Body of pancreas (tissue), 4 donors: ENCODE results near the gene SPP1. TPM values are rescaled to one million over a fixed set of nuclear protein-coding genes. Genes with fewer than 3 reads are reported as not detected.

Experiments used
- ATAC-seq: fragments of 150-250 bp; one replicate; pipeline ENCODE4 v1.9.1; 2016
- DNase-seq, 4 donors: peaks; one replicate each; pipeline ENCODE4 v3.0.0-alpha.2; 2019
- H3K27ac ChIP-seq, 4 donors: fragments of 200-600 bp; sonication (generic); 1 replicate in 3 of 4; 2 replicates in 1 of 4; pipeline versions ENCODE4 v1.5.1 to v1.6.1; 2016 to 2019; ENCODE audit warnings: mild to moderate bottlenecking in 1 of 4, mixed read lengths in 1 of 4, moderate library complexity in 1 of 4
- H3K27me3 ChIP-seq, 2 donors: fragments of 200-600 bp; sonication (generic); one replicate each; pipeline ENCODE4 v1.6.0; 2016; ENCODE audit warnings: mild to moderate bottlenecking in 1 of 2
- H3K36me3 ChIP-seq, 2 donors: fragments of 200-600 bp; sonication (generic); replicated peaks in 1 of 2; 2 replicates each; pipeline ENCODE4 v1.5.1; 2016; ENCODE audit warnings: low read depth in 2 of 2; ENCODE audit not compliant: insufficient read depth in 1 of 2
- H3K4me1 ChIP-seq: fragments of 200-600 bp; sonication (generic); one replicate; pipeline ENCODE4 v1.6.0; 2016
- H3K4me3 ChIP-seq, 2 donors: fragments of 200-600 bp; sonication (generic); 1 replicate in 1 of 2; 2 replicates in 1 of 2; pipeline ENCODE4 v1.5.1; 2016 to 2019
- H3K9me3 ChIP-seq, 3 donors: fragments of 200-600 bp; sonication (generic); 1 replicate in 2 of 3; 2 replicates in 1 of 3; pipeline ENCODE4 v1.5.1; 2016
- CTCF ChIP-seq, 7 experiments: fragments of 450-650 bp in 4 of 7; fragments of 200-600 bp in 3 of 7; sonication (generic) in 3 of 7; IDR thresholded peaks; one replicate each; pipeline ENCODE4 v1.5.1; 2016 to 2019; ENCODE audit warnings: antibody characterized with exemption in 7 of 7
- POLR2A ChIP-seq, 3 donors: fragments of 450-650 bp; IDR thresholded peaks; one replicate each; pipeline ENCODE4 v1.6.1; 2016; ENCODE audit warnings: antibody characterized with exemption in 3 of 3, mild to moderate bottlenecking in 2 of 3
- WGBS, 2 donors: methylation state at CpG; one replicate each; pipeline ENCODE4 v1.1.5; 2017; 5-methylcytosine and 5-hydroxymethylcytosine counted together
- intact Hi-C: fragments of 100-400 bp; cut with DNase I; formaldehyde crosslinking; loops from one replicate; pipeline ENCODE4 v1.15.1; 2023
- total RNA-seq, 2 donors: library from RNA; depleted of rRNA; stranded (reverse); fragments of >200 nt; gene quantifications; one replicate each; pipeline ENCODE4 v1.1.0, GENCODE V29; 2016

Gene SPP1
- total RNA-seq, 2 donors from 2014 or later, result 62.8 to 154 TPM

- ATAC-seq (no peak), DNase-seq (no peak)
- no peaks in the 10 kb centered on the region for H3K27me3 ChIP-seq
- no peaks in the 10 kb centered on the region for H3K9me3 ChIP-seq
- H3K4me1 ChIP-seq, result peaks cover 34% of the 10 kb centered on the region
- peak overlapping the region in 1 of 4 donors; percentile 77 for H3K27ac ChIP-seq
- TF ChIP-seq CTCF (IDR thresholded peaks at IDR 0.05), result no peak
- no peak for TF ChIP-seq POLR2A (IDR thresholded peaks at IDR 0.05)
- no peaks in the 10 kb centered on the region for H3K36me3 ChIP-seq
- no peak overlapping the region for H3K4me3 ChIP-seq
- intact Hi-C loops, result no loop called here
- 92 to 98% methylated on average over 3 of the region's 3 CpGs for WGBS, 2 donors
Measured at GRCh38 chr4:88014386-88014905, 38.9 kb downstream of the SPP1 start.

- Histone ChIP-seq H3K4me3 (no peak overlapping the region), H3K27me3 (no peaks in the 10 kb centered on the region), H3K36me3 (no peaks in the 10 kb centered on the region), H3K27ac (peak overlapping the region; percentile 40 to 77 (median 68)), H3K9me3 (no peaks in the 10 kb centered on the region), H3K4me1 (peaks cover 29% of the 10 kb centered on the region)
- peak in 2 of 4 donors; percentile 10 to 21 for DNase-seq
- WGBS, 2 donors, result 47 to 54% methylated on average over 10 of the region's 10 CpGs
- intact Hi-C loops, result no loop called here
- ATAC-seq, result peak; percentile 65
- no peak for TF ChIP-seq CTCF (IDR thresholded peaks at IDR 0.05)
- TF ChIP-seq POLR2A (IDR thresholded peaks at IDR 0.05), result no peak
Measured at GRCh38 chr4:88015659-88016295, 40.3 kb downstream of the SPP1 start.

GRCh38 chr4:88017516-88018297 lies 42.2 kb downstream of the SPP1 start:
- H3K9me3 ChIP-seq, result no peaks in the 10 kb centered on the region
- WGBS, 2 donors, result 73 to 74% methylated on average over 7 of the region's 7 CpGs
- intact Hi-C loops, result no loop called here
- TF ChIP-seq CTCF (IDR thresholded peaks at IDR 0.05) (no peak), POLR2A (IDR thresholded peaks at IDR 0.05) (no peak)
- no peak overlapping the region for H3K4me3 ChIP-seq
- DNase-seq, result peak in 1 of 4 donors; percentile 20
- H3K27me3 ChIP-seq, result no peaks in the 10 kb centered on the region
- H3K4me1 ChIP-seq, result peaks cover 23% of the 10 kb centered on the region
- H3K36me3 ChIP-seq, result no peaks in the 10 kb centered on the region
- peak overlapping the region in 3 of 4 donors; percentile 49 to 77 (median 58) for H3K27ac ChIP-seq
- ATAC-seq, result peak; percentile 63

GRCh38 chr4:88018466-88018865 lies 43.0 kb downstream of the SPP1 start:
- H3K27ac ChIP-seq, result peak overlapping the region; percentile 18 to 77 (median 40)
- TF ChIP-seq CTCF (IDR thresholded peaks at IDR 0.05) (no peak), POLR2A (IDR thresholded peaks at IDR 0.05) (no peak)
- DNase-seq (peak in 3 of 4 donors; percentile 27 to 49 (median 29)), ATAC-seq (peak; percentile 40)
- H3K36me3 ChIP-seq, result no peaks in the 10 kb centered on the region
- intact Hi-C loops, result no loop called here
- 84 to 85% methylated on average over 5 of the region's 5 CpGs for WGBS, 2 donors
- no peak overlapping the region for H3K4me3 ChIP-seq
- no peaks in the 10 kb centered on the region for H3K27me3 ChIP-seq
- H3K9me3 ChIP-seq, result no peaks in the 10 kb centered on the region
- H3K4me1 ChIP-seq, result peaks cover 23% of the 10 kb centered on the region
